ENCODE measurements around the gene WFDC10B. TPM values are rescaled to one million over a fixed set of nuclear protein-coding genes. Genes with fewer than 3 reads are reported as not detected.
"Not testable (repeated sequence)": the region's sequence is repeated elsewhere in the genome, so short reads cannot be mapped to it uniquely, and the experiment has no call there.

WFDC10B gene
- not detected for polyA plus RNA-seq (2013, experiment 1 of 2; ENCODE audit: insufficient read length)
- polyA plus RNA-seq (2013, experiment 2 of 2; ENCODE audit: insufficient read length), result not detected

- DNase-seq, result no peak
These were observed at the start of gene WFDC10B for GRCh38 chr20:45704969-45705637. Gene WFDC10B (minus strand): TSS chr20:45705019. CDS start chr20:45685992, 19,027 bp downstream.

- no peak for DNase-seq
These were observed 47.9 kb upstream of the WFDC10B start for GRCh38 chr20:45752746-45753145.

GRCh38 chr20:45751721-45752120, 46.9 kb upstream of the WFDC10B start:
- no peak for DNase-seq

- no peak for DNase-seq
These were observed 40.2 kb upstream of the WFDC10B start for GRCh38 chr20:45745015-45745414.

GRCh38 chr20:45742596-45742995, 37.8 kb upstream of the WFDC10B start:
- DNase-seq, result no peak

GRCh38 chr20:45735988-45736387, 31.2 kb upstream of the WFDC10B start:
- no peak for DNase-seq

GRCh38 chr20:45735552-45735951, 30.7 kb upstream of the WFDC10B start:
- DNase-seq, result no peak

- no peak for DNase-seq
These were observed 27.4 kb upstream of the WFDC10B start for GRCh38 chr20:45732199-45732598.

- DNase-seq, result no peak
These were observed 22.2 kb upstream of the WFDC10B start for GRCh38 chr20:45727044-45727443.

GRCh38 chr20:45725134-45725533, 20.3 kb upstream of the WFDC10B start:
- no peak for DNase-seq

- no peak for DNase-seq
These were observed 17.2 kb upstream of the WFDC10B start, which contains the start of gene SPINT4 for GRCh38 chr20:45722047-45722446. Gene SPINT4 (plus strand): TSS chr20:45722347. CDS start chr20:45722368, 21 bp downstream.

GRCh38 chr20:45716141-45716688, 11.4 kb upstream of the WFDC10B start:
- not testable (repeated sequence) for DNase-seq

GRCh38 chr20:45701873-45702272, 2.9 kb downstream of the WFDC10B start, which contains the start of gene WFDC13:
Gene WFDC13 (plus strand): TSS chr20:45702038. CDS start chr20:45702124, 86 bp downstream.
- DNase-seq, result no peak

GRCh38 chr20:45701104-45701503, 3.7 kb downstream of the WFDC10B start:
- DNase-seq, result no peak

GRCh38 chr20:45695496-45695895, 9.3 kb downstream of the WFDC10B start:
- no peak for DNase-seq

- not testable (repeated sequence) for DNase-seq
These were observed 11.5 kb downstream of the WFDC10B start for GRCh38 chr20:45693346-45693745.

- no peak for DNase-seq
These were observed 18.9 kb downstream of the WFDC10B start for GRCh38 chr20:45685896-45686295.

- no peak for DNase-seq
These were observed 25.2 kb downstream of the WFDC10B start for GRCh38 chr20:45679650-45680049.

- no peak for DNase-seq
These were observed 32.1 kb downstream of the WFDC10B start for GRCh38 chr20:45672765-45673164.

GRCh38 chr20:45670139-45670538, 34.7 kb downstream of the WFDC10B start, which contains the start of gene WFDC11:
Gene WFDC11 (minus strand): TSS chr20:45670239. CDS start chr20:45650600, 19,639 bp downstream.
- DNase-seq, result no peak

GRCh38 chr20:45657038-45657437, 47.8 kb downstream of the WFDC10B start:
- DNase-seq, result not testable (repeated sequence)

- DNase-seq, result not testable (repeated sequence)
These were observed 53.1 kb downstream of the WFDC10B start for GRCh38 chr20:45651726-45652125.

- DNase-seq, result no peak
These were observed 55.4 kb downstream of the WFDC10B start for GRCh38 chr20:45649312-45649863.

Data from fibroblast of skin of abdomen (primary cell).